GM19240 (cell line): ENCODE measurements around the gene PTPRT.

Source experiments
- DNase-seq: peaks from one replicate; pipeline ENCODE4 v3.0.0; 2011; ENCODE audit warnings: low spot score; ENCODE audit not compliant: insufficient read length

The PTPRT gene

DNA sequence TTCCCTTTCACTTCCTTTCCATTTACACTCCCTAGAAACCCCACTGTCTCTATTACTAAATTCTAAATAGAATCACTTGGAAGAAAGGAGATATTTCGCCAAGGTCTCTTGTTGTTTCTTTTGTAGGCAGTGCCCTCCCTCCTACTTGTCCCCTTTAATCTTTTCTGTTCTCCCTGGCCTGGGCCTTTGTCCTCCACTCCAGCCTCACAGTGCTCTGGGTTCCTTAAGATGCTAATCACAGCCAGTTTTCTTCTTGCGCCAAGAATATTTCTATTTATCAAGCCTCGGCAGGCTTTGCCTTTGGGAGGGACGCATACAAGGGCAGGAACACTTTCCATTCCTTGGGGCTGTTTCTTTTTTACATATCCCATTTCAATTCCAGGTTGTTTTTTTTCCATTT is 1051.0 kb downstream of the PTPRT start:
- DNase-seq = no peak

DNA sequence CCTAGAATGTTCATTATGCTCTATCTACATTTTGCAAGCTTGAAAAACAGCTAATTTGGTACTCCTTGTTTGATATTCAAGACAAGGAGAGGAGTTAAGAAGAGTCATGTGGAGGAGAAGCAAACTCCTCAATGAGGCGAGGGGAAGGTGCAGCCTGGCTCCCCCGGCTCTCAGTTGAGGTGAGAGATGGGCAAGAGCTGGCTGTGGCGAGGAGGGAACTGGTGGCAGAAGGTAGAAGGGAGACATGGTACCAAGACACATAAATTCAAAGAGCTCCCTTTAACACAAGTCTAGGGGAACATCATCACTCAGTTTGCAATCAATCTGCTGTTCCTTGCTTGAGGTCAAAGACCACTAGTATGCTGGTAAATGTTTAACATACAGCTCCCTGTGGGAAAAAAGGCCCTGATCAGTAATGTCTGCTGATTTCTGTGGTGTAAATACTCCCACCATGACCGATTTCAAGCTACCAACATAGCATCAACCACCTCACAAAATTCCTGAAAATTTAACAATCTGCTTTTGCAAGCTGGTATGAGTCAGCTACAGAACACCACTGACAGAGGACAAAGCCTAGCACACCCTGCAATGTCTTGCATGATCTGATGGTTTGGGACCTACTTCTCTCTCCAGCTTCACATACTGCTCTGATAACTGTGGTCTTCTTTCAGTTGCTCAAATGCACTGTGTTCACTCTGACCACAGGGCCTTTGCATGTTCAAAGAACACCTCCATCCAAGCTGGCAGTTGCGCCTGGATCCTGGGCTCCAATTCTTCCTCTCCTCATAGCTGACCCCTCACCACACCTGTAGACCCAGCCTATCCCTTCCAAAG is 1055.2 kb downstream of the PTPRT start:
- DNase-seq = no peak

DNA sequence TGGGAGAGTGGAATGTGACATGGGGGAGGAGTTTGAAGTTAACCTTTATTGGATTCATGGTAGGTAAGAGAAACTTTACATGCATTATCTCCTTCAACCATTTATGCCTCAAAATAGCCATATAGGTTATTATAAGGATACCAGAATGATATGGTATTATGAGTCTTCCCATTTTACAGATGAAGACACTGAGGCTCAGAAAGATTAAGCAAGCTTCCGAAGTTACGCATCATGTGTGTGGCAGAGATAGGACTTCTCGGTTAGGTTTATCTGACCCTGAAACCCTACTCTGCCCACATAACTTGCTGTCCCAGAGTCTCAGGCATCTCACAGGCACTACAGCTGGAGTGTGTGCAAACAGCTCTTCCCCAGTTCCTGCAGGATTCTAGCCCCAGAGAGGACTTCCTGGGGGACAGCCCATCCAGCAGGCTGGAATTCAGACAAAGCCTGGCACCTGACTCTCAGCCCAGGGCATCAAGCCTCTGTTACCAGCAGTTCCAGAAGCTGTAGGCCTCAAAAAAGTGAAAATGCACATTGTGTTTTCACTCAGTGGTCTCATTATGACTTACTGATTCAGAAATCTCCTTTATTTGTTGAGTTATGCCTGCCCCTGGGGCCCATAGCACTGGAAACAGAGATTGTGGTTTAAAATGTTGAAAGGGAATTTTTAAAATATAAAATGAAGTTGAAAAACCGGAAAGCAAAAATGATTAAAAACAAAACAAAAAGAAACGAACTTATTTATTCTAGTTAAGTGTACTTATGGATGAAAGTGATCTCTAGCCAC is 1058.7 kb downstream of the PTPRT start:
- no peak for DNase-seq

DNA sequence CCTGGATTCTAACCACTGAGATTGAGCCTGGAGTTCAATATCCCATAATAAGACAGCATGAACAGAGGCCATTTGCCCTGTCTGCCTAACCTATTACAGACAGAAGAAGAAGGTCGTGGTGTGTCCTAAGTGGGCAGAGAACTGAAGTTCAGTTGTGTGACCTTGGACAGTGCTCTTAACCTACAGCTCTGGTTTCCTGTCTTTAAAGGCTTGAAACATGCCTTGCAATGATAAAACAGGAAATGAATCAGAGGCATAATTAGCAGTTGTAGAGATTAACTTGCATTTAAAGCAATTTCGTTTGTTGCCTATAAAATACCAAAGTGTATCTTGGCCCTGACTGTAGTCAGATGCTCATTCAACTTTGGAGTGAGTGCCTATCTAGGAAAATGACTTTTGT is 1064.3 kb downstream of the PTPRT start:
- DNase-seq = no peak

DNA sequence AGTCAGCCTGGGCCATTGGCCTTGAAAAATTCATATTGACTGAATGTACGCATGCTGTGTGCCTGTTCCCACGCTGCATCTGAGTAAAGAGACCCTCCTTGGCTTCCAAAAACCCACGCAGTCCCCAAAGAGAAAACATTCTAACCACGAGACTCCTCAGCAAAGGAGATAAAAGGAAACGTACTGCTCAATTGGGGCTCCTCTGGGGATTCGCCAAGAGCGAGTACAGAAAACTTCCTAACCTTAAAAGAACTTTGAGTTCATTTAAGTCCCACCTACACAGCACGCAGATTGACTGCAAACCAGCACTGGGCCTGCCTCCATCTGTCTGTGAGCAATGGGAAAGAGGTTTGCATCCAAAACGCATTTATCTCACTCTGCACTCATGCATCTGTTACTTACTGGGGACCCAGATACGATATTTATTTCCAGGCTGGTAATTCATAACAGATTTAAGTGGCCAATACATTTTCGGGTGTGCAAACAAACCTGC is 1065.7 kb downstream of the PTPRT start:
- no peak for DNase-seq

DNA sequence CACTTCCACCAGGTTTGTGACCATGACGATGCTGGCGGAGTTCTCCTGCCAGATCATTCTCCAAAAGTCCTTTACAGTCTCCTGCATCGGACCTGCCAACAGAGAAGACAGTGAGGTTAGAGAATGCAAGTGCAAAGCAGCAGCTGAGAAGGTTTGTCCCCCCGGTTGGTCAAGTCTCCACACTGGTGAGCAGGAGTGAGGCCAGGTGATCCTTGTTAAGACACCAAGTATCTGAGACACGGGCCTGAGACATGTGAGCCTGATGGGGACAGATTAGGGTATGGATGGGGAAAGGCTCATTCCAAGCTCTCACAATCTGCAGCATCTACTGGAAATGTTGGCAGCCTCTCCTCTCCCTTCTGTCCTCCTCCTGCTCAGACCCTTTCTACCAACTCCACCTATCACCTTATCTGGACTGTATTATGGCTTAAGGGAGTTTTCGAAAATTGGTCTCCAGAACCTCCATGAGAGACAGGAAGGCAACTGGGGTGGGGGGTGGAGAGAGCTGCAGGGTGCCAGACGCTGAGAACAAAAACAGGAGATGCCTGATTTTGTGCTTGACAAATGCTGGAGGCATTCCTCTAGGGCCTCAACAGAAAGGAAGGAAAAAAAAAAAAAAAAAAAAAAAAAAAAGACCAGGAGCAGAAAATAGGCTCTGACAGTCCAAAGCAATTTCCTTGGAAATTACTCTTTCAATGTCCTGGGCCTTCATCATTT is 1071.1 kb downstream of the PTPRT start:
- no peak for DNase-seq

DNA sequence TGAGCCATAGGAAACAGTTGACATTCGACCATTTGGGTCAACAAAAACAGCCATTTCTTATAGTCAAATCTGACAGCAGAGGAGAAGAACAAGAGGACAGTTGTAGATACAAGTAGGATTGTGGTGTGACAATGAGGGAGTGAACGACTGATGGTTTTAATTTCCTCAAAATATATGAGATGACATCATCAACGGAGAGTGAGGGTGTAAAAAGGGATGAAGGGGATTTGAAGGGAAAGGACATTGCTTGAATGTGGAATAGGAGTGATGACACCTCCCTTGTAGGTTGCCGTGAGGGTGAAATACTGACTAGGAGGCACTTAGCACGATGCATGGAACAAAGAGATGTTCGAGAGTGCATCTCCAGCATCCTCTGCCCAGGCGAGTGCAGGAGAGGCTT is 1071.7 kb downstream of the PTPRT start:
- no peak for DNase-seq

DNA sequence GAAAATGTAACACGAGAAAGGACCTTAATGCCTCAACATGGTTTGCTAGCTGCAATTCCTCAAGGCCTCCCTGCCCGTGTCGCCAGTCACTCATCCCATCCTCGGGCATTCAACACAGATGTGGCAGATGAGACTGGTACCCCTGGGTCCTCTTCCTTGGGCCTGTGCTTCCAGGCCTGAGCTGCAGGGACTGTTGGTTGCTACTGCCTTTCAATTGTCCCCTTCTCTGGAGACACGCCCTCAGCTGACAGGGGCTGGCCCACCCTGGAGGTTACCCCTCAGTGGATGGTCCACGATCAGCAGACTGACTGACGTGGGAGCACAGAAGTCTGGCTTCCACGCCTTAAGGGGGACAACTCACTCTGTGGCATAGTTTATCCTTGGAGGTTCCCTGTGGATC is 1076.5 kb downstream of the PTPRT start:
- DNase-seq = no peak

DNA sequence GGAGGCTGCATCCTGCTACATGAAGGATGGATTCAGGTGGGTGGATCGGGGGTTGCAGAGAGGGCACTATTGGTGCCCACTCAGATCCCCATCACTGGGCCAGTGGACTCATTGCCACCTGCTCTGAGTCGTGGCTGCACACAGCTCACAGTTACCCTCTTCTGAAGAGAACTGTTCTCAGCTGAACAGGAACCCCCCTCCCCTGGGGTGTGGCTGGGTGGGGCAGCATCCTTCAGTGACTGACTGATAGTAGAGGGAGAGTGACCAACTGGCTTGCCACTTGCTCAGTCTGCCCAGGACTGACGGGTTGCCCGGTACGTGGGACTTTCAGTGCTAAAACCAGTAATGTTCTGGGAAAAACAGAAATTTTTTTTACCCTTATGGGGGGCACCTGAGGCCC is 1077.5 kb downstream of the PTPRT start:
- no peak for DNase-seq

DNA sequence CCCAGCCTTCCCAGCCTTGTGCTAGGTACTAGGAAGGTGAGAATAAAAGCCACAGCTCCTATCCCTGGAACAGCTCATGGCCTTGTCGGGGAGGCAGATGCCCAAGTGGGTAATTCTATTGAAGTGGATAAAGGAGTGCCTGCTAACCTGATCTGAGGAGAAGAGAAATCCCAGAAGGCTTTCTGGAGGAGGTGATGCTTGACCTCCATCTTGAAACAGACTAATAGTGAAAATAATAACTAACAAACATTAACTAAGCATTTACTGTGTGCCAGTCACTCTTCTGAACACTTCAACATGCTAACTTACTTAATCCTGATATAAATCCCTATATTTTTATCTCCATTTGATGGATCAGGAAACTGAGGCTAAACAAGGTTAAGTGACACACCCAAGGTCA is 1078.4 kb downstream of the PTPRT start:
- no peak for DNase-seq

DNA sequence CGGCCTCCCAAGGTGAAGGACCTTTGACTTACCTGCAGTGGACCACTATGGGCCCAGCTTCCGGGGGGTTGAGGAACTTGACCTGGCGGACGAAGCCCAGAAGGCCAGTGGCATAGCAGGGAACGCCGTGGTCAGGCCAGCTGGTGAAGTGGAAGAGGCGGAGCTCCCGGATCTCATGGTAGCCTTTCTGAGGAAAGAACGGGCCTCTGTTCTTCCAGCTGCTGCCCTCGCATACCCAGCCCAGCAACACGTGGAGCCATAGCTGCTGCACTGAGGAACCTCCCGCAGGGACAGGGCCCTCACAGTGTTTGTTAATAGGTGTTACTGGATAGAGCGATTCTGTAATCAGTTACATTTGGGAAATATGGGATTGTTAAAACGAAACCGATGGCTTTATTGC is 1079.4 kb downstream of the PTPRT start:
- no peak for DNase-seq

DNA sequence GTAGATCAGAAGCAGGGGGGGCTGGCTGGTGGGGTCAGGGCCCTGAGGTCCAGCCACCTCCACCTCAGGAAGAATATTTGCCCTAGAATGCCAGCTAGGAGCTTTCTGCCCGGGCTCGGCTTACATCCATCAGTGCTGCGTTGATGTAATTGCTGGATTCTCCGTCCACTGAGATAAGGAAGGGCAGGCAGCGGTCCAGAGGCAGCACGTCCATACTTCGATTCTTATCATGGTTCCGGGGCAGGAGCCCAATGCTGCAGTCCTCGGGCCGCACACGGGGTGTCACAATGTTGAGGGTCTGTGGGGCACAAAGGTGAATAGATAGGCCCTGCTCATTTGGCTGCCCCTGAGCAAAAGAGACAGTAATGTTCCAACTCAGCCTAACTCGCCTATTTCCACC is 1087.7 kb downstream of the PTPRT start:
- DNase-seq = no peak

DNA sequence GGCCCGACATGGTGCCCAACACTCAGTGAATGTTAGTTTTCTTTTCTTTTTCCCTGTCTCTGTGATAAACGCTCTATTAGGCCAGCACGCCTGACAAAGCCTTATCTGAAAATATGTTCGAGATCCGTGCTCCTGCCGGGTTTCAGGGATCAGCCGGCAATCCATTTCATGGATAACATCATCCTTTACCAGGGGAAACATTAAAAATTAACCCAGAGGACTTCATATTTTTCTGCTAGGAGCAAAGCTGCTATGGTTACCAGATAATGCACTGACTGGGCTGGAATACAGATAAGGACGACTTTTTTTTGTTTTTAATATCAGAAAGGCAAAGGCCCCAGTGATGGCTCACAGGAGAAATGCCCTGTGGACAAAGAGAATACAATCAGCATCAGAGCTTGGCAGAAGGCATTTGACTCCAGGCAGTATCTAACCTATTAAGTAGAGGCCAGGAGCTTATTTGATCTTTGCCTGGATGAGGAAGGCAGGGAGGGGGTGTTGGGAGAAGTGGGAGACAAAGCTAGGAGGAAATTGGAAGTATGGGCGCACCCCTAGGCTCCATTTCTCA is 1089.5 kb downstream of the PTPRT start:
- no peak for DNase-seq

DNA sequence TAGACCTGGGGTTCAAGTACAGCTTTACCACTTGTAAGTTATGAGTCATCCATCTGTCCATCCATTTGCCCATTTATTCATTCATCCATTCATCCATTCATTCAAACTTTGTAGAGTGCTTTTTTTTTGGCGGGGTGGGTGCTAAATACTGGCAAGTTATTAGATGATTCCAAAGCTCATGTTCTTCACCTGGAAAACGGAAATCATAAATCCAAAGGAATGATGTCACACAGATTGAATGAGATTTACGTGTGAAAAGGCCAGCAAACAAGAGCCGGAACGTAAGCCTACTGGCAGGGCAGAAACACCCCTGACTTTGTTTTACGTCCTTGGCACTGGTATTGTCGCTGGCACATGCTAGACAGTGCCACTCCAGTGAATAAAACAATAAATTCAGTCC is 1090.6 kb downstream of the PTPRT start:
- DNase-seq = no peak

DNA sequence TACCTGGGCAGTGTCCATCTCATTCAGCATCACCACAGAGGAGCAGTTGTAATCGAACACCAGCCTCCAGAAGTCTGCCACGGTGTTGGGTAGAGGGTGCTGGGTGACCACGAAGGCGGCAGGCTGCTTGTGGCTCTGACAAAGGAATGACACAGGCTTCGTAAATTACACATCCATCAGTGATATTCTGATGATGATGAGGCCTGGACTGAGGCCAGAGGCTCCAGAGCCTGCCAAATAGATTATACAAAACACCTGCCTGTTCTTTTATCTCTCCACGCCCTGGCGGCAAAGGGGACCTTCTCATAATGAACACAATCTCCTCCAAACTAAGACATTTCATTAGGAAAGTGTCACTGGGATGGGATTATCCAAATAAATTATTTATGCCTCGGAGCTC is 1091.3 kb downstream of the PTPRT start:
- no peak for DNase-seq

DNA sequence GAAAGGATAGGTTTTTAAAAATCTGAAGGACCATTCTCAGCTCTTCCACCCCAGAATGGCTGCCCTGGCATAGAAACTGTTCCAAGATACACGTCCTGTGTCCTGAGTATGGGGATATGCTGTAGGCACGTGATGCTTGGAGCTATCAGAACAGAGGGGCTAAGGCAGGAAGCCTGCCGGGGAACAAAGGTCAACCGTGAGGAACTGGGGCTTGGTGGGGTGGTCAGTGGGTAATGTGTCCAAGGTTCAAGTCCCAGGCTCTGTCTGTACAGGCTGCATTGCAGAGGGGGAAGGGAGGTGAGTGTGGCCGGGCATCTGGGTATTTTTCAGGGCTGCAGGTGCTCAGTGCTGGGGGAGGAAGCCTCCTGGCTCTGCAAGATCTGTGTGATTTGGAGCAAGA is 1092.0 kb downstream of the PTPRT start:
- DNase-seq = no peak

DNA sequence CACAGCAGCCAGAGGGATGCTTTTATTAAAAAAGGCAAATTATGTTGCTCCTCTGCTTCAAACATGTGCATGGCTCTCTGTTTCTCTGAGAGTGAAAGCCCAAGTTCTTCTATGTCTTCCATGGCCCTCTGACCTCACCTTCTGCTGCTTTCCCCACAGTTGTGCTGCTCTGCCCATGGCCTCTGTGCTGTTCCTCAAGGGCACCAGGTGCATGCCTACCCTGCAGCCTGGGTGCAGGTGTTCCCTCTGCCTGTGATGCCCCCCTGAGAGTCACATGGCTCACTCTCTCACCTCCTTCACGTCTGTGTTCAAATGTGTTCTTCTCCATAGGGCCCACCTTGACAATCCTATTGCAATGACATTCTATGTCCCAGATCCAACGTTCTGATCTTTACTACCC is 1094.5 kb downstream of the PTPRT start:
- DNase-seq = no peak

DNA sequence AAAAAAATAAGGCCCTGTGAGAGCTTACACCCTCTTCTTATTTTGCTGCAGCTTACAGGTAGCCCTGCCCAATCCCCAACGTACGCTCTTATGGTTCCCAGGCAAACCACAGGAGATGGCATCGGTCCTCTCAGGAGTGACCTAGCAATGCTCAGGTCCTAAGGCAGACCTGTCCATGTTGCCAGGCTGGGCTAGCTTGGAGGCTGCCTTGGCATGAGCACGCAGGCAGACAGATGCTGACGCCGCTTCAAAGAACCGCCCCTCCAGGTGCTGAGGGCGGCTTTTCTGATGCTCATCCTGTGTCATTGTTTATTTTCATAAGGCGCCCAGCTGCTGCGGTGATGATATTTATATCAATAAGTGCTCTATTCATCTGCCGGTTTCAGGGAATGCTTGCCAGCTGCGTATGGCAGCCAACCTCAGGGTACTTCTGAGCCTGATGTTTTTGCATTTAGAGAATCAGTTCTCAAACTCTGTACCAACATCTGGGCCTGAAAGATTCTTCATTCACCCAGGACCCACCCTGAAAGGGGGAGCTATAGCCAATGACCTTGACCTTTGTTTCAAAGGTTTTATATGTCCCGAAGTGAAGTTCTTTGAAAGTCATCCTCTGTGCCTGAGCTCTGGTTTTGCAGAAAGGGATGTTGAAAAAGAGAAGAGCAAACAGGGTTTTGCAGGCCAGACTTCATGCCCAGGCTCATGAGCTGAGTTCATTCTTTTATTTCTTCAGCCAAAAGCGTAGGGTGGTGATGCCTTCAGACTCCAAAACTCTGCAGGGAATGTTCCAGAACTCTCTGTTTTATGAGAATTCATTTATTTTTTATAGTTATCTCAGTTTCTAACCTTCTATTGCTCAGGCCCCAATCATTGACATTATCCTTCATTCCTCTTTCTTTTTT is 1095.9 kb downstream of the PTPRT start:
- no peak for DNase-seq

DNA sequence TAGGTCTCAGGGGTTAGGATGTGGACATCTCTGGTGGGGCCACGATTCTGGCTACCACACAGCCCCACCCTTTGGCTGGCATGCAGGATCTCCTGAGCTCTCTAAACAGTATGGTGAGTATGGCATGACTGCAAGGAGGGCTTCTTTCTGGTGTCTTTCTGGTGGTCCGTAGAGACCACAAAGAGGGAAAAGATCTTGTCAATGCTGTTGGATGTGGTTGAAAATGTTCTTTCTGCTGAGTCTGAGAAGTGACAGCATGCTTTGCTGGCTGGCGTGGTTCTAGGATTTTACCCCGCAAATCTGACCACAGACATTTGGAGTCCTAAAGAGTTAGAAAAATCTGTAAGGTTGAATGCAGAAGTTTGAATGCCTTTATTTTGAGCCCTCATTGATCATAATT is 1096.7 kb downstream of the PTPRT start:
- DNase-seq = no peak

DNA sequence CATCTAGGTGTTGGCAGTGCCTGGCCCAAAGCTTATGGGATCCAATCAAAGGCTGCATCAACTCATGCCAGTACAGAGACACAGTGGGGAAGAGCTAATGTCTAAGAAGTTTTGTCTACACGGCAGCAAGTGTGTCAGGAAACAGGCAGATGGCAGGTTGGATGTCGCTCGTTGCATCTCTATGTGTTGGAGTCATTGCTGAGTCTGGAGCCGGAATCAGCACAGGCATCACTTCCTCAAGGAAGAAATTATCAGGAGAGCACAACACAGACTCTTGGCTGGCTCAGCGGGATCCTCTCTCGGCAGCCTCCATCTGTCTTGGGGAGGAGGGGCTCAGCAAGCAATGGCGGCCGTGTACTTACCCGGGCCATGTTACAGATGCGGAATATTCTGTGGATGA is 1104.3 kb downstream of the PTPRT start:
- DNase-seq = no peak

DNA sequence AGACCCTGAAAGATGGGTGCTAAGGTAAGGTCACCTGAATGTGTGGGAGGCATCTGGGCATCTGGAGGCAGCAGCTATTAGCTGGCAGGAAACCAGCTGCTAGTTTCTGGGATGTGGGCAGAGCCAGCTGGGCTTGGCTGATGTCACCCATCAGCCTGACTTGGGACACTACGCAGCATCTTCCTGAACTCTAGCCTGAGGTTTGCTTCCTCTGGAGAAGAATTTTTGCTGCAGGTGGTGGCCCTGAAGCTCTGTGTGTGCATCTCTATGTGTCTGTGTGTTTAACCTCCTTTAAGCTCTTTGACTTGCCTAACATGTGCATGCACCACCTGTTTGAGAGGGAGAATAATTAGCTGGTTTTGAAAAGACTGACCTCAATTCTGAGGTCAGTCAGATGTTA is 1106.4 kb downstream of the PTPRT start:
- DNase-seq = no peak
